DOHH2 (cell line): ENCODE results near the gene PLCD1.

Experiments
- H3F3A ChIP-seq: fragments of 200-600 bp; sonication (generic), shearing (Covaris generic); 2 replicates; pipeline ENCODE4 v1.6.0; 2016; ENCODE audit warnings: antibody characterized with exemption, mild to moderate bottlenecking; ENCODE audit not compliant: control insufficient read depth, insufficient read depth
- H3K27ac ChIP-seq: fragments of 200-600 bp; sonication (generic); 2 replicates; pipeline ENCODE4 v1.5.1; 2014; ENCODE audit warnings: low read depth, mild to moderate bottlenecking, low read length, moderate library complexity
- H3K27me3 ChIP-seq: fragments of 200-600 bp; sonication (generic); 2 replicates; pipeline ENCODE4 v1.6.1; 2014; ENCODE audit warnings: mild to moderate bottlenecking, low read length, mixed read lengths; ENCODE audit not compliant: control insufficient read depth
- H3K36me3 ChIP-seq: fragments of 200-600 bp; sonication (generic); 2 replicates; pipeline ENCODE4 v1.6.1; 2014; ENCODE audit warnings: mild to moderate bottlenecking, low read length, moderate library complexity, mixed read lengths; ENCODE audit not compliant: control insufficient read depth
- H3K4me1 ChIP-seq: fragments of 200-600 bp; sonication (generic); 2 replicates; pipeline ENCODE4 v1.6.1; 2014; ENCODE audit warnings: mild to moderate bottlenecking, low read length, mixed read lengths; ENCODE audit not compliant: control insufficient read depth
- H3K4me2 ChIP-seq: fragments of 200-600 bp; sonication (generic); 2 replicates; pipeline ENCODE4 v1.6.0; 2014; ENCODE audit warnings: mild to moderate bottlenecking, low read length, moderate library complexity
- H3K4me3 ChIP-seq: fragments of 200-600 bp; sonication (generic); 2 replicates; pipeline ENCODE4 v1.5.1; 2014; ENCODE audit warnings: mild to moderate bottlenecking, low read length, mixed read lengths
- H3K79me2 ChIP-seq: fragments of 200-600 bp; sonication (generic); 2 replicates; pipeline ENCODE4 v1.6.1; 2014; ENCODE audit warnings: mild to moderate bottlenecking, low read length, mixed read lengths; ENCODE audit not compliant: control insufficient read depth
- H3K9me2 ChIP-seq: fragments of 200-600 bp; sonication (generic); replicated peaks from 2 replicates; pipeline ENCODE4 v1.6.1; 2014; ENCODE audit warnings: mild to moderate bottlenecking, low read length, mixed read lengths; ENCODE audit not compliant: control insufficient read depth
- H3K9me3 ChIP-seq: fragments of 200-600 bp; sonication (generic); 2 replicates; pipeline ENCODE4 v1.6.1; 2014; ENCODE audit warnings: antibody characterized with exemption, low read length, mixed read lengths; ENCODE audit not compliant: control insufficient read depth, insufficient read depth
- H4K20me1 ChIP-seq: fragments of 200-600 bp; sonication (generic); 2 replicates; pipeline ENCODE4 v1.6.0; 2014; ENCODE audit warnings: low read depth, mild to moderate bottlenecking, antibody characterized with exemption, low read length, moderate library complexity; ENCODE audit not compliant: control insufficient read depth, insufficient read depth
- EZH2phosphoT487 ChIP-seq: fragments of 200-600 bp; sonication (generic); IDR thresholded peaks from 2 replicates; pipeline ENCODE4 v1.6.1; 2017; ENCODE audit warnings: borderline replicate concordance, mild to moderate bottlenecking, antibody characterized with exemption, low read length, moderate library complexity, mixed read lengths
- TF ChIP-seq, protein P1 (sequence below): fragments of 200-600 bp; sonication (generic); IDR thresholded peaks from one replicate; pipeline ENCODE4 v1.5.1; 2014; ENCODE audit warnings: antibody characterized with exemption, mild to moderate bottlenecking, low read depth, low read length; ENCODE audit not compliant: poor library complexity, severe bottlenecking

PLCD1 gene

DNA sequence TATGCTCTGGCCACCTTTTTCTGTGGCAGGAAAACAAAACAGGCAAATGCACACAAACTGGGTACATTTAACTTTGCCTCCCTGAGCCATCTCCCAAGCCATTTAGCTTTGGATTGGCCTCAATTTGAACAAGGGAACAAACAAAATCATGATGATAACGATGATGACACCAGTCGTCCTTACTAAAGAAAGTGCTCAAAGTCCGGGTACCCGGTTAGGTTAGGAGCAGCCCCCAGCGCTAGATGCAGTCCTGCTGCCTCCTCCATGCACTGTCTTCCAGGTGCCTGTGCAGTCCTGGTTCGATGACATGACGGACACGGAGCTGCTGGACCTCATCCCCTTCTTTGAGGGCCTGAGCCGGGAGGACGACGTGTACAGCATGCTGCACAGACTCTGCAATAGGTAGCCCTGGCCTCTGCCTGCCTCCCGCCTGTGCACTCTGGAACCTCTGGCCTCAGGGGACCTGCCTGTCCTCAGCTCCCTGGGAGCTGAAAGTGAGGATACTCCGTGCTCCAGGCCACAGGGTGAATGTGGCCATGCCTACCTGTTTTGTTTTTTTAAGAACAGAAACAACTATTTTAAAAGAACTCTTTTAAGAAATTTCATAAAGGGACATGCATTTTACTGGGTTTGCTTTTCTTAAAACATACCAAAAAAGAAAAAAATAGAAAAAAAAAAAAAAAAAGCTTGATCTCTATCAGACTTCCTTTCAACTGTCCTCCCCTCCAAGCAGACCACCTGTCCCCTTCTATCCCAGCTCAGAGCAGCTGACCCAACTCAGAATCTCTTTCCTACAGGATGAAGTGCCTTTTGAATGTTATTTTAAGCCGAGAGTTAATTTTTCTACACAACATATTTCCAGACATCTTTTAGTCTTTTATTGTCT lies 48.7 kb downstream of the PLCD1 start:
- Histone ChIP-seq H3K9me2 (no peaks in the 10 kb centered on the region), H3K4me3 (no peak overlapping the region), H3K9me3 (no peaks in the 10 kb centered on the region), H4K20me1 (no peaks in the 10 kb centered on the region), H3K79me2 (no peaks in the 10 kb centered on the region), H3K4me2 (no peak overlapping the region), H3K27me3 (peaks cover 9% of the 10 kb centered on the region), H3K36me3 (no peaks in the 10 kb centered on the region), H3K4me1 (no peaks in the 10 kb centered on the region), H3K27ac (no peak overlapping the region), H3F3A (no peaks in the 10 kb centered on the region)
- TF ChIP-seq, protein P1, sequence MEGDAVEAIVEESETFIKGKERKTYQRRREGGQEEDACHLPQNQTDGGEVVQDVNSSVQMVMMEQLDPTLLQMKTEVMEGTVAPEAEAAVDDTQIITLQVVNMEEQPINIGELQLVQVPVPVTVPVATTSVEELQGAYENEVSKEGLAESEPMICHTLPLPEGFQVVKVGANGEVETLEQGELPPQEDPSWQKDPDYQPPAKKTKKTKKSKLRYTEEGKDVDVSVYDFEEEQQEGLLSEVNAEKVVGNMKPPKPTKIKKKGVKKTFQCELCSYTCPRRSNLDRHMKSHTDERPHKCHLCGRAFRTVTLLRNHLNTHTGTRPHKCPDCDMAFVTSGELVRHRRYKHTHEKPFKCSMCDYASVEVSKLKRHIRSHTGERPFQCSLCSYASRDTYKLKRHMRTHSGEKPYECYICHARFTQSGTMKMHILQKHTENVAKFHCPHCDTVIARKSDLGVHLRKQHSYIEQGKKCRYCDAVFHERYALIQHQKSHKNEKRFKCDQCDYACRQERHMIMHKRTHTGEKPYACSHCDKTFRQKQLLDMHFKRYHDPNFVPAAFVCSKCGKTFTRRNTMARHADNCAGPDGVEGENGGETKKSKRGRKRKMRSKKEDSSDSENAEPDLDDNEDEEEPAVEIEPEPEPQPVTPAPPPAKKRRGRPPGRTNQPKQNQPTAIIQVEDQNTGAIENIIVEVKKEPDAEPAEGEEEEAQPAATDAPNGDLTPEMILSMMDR: no peak
- no peak for TF ChIP-seq EZH2phosphoT487

DNA sequence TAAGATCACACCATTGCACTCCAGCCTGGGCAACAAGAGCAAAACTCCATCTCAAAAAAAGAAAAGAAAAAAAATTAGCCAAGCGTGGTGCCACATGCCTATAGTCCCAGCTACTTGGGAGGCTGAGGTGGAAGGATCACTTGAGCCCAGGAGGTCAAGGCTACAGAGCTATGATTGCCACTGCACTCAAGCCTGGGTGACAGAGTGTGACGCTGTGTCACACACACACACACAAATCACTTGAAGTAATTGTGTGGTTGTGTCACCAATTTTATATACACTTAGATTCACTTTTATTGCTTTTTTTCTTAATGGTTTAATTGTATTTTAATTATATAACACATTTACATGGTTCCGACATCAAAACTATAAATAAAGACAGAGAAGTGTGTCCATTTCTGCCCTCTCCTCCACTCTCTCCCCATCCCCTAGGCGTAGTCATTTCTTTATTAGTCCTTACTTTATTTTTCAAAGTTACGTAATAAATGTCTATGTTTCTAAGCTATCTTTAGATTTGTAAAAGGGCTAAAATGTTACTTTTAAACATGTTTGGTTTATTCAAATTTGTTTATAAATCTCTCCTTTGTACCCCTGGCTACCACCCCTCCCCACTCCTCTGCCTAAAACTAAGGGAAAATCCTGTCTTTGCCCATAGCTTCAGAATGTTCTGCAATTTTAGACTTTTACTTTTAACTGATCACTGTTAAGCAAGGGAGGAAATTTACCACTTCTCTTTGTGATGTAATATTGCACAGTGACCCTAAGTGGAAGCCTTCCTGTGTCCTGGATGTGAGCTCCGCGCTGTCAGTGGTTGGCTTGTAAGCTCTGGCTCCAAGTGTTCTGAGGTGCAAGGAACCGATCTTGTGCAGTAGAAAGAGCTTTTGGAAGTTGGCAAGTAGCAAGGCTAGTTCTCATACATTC lies 49.6 kb downstream of the PLCD1 start:
- TF ChIP-seq, protein P1: no peak
- no peak for TF ChIP-seq EZH2phosphoT487
- Histone ChIP-seq H3K79me2 (no peaks in the 10 kb centered on the region), H3K36me3 (no peaks in the 10 kb centered on the region), H3K9me2 (no peaks in the 10 kb centered on the region), H3K4me2 (no peak overlapping the region), H3K4me3 (no peak overlapping the region), H3K4me1 (no peaks in the 10 kb centered on the region), H4K20me1 (no peaks in the 10 kb centered on the region), H3K27ac (no peak overlapping the region), H3K9me3 (no peaks in the 10 kb centered on the region), H3K27me3 (peaks cover 9% of the 10 kb centered on the region), H3F3A (no peaks in the 10 kb centered on the region)

DNA sequence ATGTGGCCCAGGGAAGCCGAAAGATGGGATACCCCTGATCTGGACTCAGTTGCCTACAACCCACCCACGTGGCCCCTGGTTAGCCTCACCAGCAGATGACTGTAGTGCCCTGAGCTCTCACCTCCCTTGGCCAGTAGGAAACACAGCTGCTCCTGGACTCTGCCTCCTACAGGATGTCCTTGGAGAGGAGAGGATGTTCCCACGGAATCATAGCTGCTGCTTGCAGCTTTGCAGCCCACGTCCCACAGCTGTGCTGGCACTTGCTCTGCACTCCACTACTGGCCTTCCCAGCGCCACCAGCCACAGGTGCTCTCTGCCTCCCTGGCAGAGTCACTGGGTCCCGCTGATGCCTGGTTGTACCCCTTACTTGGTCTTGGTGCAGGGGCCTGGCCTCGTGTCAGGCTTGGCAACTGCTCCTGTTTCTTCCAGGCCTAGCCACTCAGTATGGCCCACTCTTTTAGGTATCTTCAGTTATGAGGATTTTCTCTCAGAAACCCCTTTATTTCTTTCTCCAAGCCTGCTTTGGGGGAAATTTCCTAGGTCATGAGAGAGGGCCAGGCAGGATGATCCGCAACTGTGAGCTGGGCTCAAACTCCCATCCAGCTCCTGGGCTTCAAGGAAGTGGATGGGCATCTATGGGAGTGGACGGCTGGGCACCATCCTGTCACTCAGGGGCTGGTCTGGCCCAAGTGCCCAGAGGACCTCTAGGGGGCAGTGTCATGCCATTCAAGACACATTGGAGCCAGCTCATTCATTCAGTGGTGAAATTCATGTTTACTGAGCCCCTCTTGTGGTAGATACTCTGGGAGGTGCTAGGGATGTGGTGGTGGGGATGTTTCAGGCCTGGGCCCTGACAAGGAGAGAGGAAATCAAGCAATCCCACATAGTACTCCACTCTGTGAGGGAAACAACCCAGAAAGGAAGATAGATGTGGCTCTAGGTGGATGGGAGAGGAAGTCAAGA lies 55.0 kb downstream of the PLCD1 start:
- Histone ChIP-seq H3F3A (no peaks in the 10 kb centered on the region), H3K27me3 (no peaks in the 10 kb centered on the region), H3K79me2 (no peaks in the 10 kb centered on the region), H3K27ac (no peak overlapping the region), H3K4me3 (no peak overlapping the region), H3K9me2 (no peaks in the 10 kb centered on the region), H3K4me1 (no peaks in the 10 kb centered on the region), H3K9me3 (no peaks in the 10 kb centered on the region), H3K4me2 (no peak overlapping the region), H3K36me3 (no peaks in the 10 kb centered on the region), H4K20me1 (no peaks in the 10 kb centered on the region)
- TF ChIP-seq, protein P1: peak; percentile 92
- TF ChIP-seq EZH2phosphoT487: no peak
